WTC11 (cell line): Measurements from ENCODE around the gene MAPT. TPM values are rescaled to one million over a fixed set of nuclear protein-coding genes. Genes with fewer than 3 reads are reported as not detected.

Experiments
- ATAC-seq: fragments of 200-7000 bp; cut with Tn5 transposase; 2 replicates; pipeline ENCODE4 v1.10.0; 2021; ENCODE audit warnings: mild to moderate bottlenecking, moderate library complexity
- CTCF ChIA-PET: fragments of 300-600 bp; sonication (Branson Sonifier 250); formaldehyde crosslinking; loops from one replicate; lab custom pipeline; 2021; ENCODE audit warnings: antibody characterized with exemption; lab: Charles Lee
- POLR2A ChIA-PET: fragments of 350-600 bp; sonication (Branson Sonifier 250); formaldehyde crosslinking; loops from one replicate; lab custom pipeline; 2021; ENCODE audit warnings: antibody characterized with exemption; lab: Charles Lee
- DNase-seq: peaks from one replicate; pipeline ENCODE4 v3.0.0; 2021; ENCODE audit warnings: low spot score
- H3K27ac Mint-ChIP-seq: 2 replicates; pipeline ENCODE4 v1.8.0; 2021; ENCODE audit warnings: mixed read lengths
- H3K27me3 Mint-ChIP-seq: 2 replicates; pipeline ENCODE4 v1.8.0; 2021; ENCODE audit warnings: low read depth, mild to moderate bottlenecking, moderate library complexity, mixed read lengths
- H3K36me3 Mint-ChIP-seq: 2 replicates; pipeline ENCODE4 v1.8.0; 2021; ENCODE audit warnings: mixed read lengths
- H3K4me1 Mint-ChIP-seq: 2 replicates; pipeline ENCODE4 v1.8.0; 2022; ENCODE audit warnings: mixed read lengths
- H3K4me3 Mint-ChIP-seq: 2 replicates; pipeline ENCODE4 v1.8.0; 2021; ENCODE audit warnings: mild to moderate bottlenecking, moderate library complexity, mixed read lengths
- H3K9me3 Mint-ChIP-seq: 2 replicates; pipeline ENCODE4 v1.8.0; 2021; ENCODE audit warnings: mixed read lengths
- CREM ChIP-seq: sonication (generic); formaldehyde crosslinking; IDR thresholded peaks from 2 replicates; pipeline ENCODE4 v1.8.1; 2022; ENCODE audit warnings: mild to moderate bottlenecking, missing genetic modification reagents, moderate library complexity
- CTCF ChIP-seq: fragments of 200-600 bp; IDR thresholded peaks from 2 replicates; pipeline ENCODE4 v1.8.0; 2022; ENCODE audit warnings: antibody characterized with exemption
- ELF4 ChIP-seq: sonication (generic); formaldehyde crosslinking; IDR thresholded peaks from 2 replicates; pipeline ENCODE4 v1.8.1; 2022; ENCODE audit warnings: low read depth, mild to moderate bottlenecking, moderate library complexity, missing genetic modification reagents
- FOXP4 ChIP-seq: sonication (generic); formaldehyde crosslinking; IDR thresholded peaks from 2 replicates; pipeline ENCODE4 v1.8.0; 2022; ENCODE audit warnings: mild to moderate bottlenecking, missing genetic modification reagents
- GABPB1 ChIP-seq: sonication (generic); formaldehyde crosslinking; IDR thresholded peaks from 2 replicates; pipeline ENCODE4 v1.8.1; 2023; ENCODE audit warnings: mild to moderate bottlenecking, missing genetic modification reagents
- HMGA2 ChIP-seq: fragments of 250-450 bp; sonication (Bioruptor Pico); IDR thresholded peaks from 2 replicates; pipeline ENCODE4 v1.4.0; 2021; ENCODE audit warnings: mild to moderate bottlenecking, moderate library complexity
- HMGXB4 ChIP-seq: sonication (generic); formaldehyde crosslinking; IDR thresholded peaks from 2 replicates; pipeline ENCODE4 v1.8.1; 2023; ENCODE audit warnings: mild to moderate bottlenecking, moderate library complexity, missing genetic modification reagents
- IRF2 ChIP-seq: sonication (generic); formaldehyde crosslinking; IDR thresholded peaks from 2 replicates; pipeline ENCODE4 v1.8.0; 2022; ENCODE audit warnings: low read depth, missing genetic modification reagents, borderline replicate concordance
- JAZF1 ChIP-seq: fragments of 250-450 bp; sonication (Bioruptor Pico); IDR thresholded peaks from 2 replicates; pipeline ENCODE4 v1.9.0; 2021; ENCODE audit warnings: moderate library complexity, mild to moderate bottlenecking, inconsistent platforms
- NR1H2 ChIP-seq: sonication (generic); formaldehyde crosslinking; IDR thresholded peaks from 2 replicates; pipeline ENCODE4 v1.9.0; 2021; ENCODE audit warnings: mild to moderate bottlenecking, moderate library complexity, missing genetic modification reagents
- NR3C1 ChIP-seq: sonication (generic); formaldehyde crosslinking; conservative IDR thresholded peaks from 2 replicates; pipeline ENCODE4 v1.8.1; 2023; ENCODE audit warnings: low read depth, mild to moderate bottlenecking, missing genetic modification reagents
- RORB ChIP-seq: fragments of 250-450 bp; sonication (Bioruptor Pico); IDR thresholded peaks from 2 replicates; pipeline ENCODE4 v1.9.0; 2021; ENCODE audit warnings: mild to moderate bottlenecking
- SMAD4 ChIP-seq: sonication (generic); formaldehyde crosslinking; IDR thresholded peaks from 2 replicates; pipeline ENCODE4 v1.8.0; 2022; ENCODE audit warnings: mild to moderate bottlenecking, missing genetic modification reagents
- TP53 ChIP-seq: sonication (generic); formaldehyde crosslinking; IDR thresholded peaks from 2 replicates; pipeline ENCODE4 v1.8.1; 2023; ENCODE audit warnings: mild to moderate bottlenecking, missing genetic modification reagents
- ZBTB21 ChIP-seq: sonication (generic); formaldehyde crosslinking; IDR thresholded peaks from 2 replicates; pipeline ENCODE4 v1.8.1; 2023; ENCODE audit warnings: mild to moderate bottlenecking, missing genetic modification reagents, borderline replicate concordance
- ZMAT4 ChIP-seq: fragments of 250-450 bp; sonication (Bioruptor Pico); IDR thresholded peaks from 2 replicates; pipeline ENCODE4 v1.9.0; 2021; ENCODE audit warnings: mild to moderate bottlenecking
- ZNF121 ChIP-seq: sonication (generic); formaldehyde crosslinking; IDR thresholded peaks from 2 replicates; pipeline ENCODE4 v1.8.0; 2023; ENCODE audit warnings: missing genetic modification reagents
- ZNF138 ChIP-seq: sonication (generic); formaldehyde crosslinking; conservative IDR thresholded peaks from 2 replicates; pipeline ENCODE4 v1.8.1; 2022; ENCODE audit warnings: mild to moderate bottlenecking, moderate library complexity, missing genetic modification reagents
- ZNF219 ChIP-seq: sonication (generic); formaldehyde crosslinking; IDR thresholded peaks from 2 replicates; pipeline ENCODE4 v1.8.0; 2023; ENCODE audit warnings: missing genetic modification reagents, mild to moderate bottlenecking, borderline replicate concordance
- ZNF281 ChIP-seq: sonication (generic); formaldehyde crosslinking; IDR thresholded peaks from 2 replicates; pipeline ENCODE4 v1.8.0; 2023; ENCODE audit warnings: mild to moderate bottlenecking, missing genetic modification reagents
- ZNF423 ChIP-seq: fragments of 250-450 bp; sonication (Bioruptor Pico); IDR thresholded peaks from 2 replicates; pipeline ENCODE4 v2.1.2; 2022; ENCODE audit warnings: mild to moderate bottlenecking, moderate library complexity
- ZNF671 ChIP-seq: fragments of 250-450 bp; sonication (Bioruptor Pico); IDR thresholded peaks from 2 replicates; pipeline ENCODE4 v1.8.0; 2021; ENCODE audit warnings: mild to moderate bottlenecking
- total RNA-seq: library from RNA; stranded (reverse); gene quantifications from 3 replicates; pipeline ENCODE4 v1.2.3, GENCODE V29; 2021

MAPT gene
- total RNA-seq, 1 experiment from 2014 or later, result 2.2 TPM

- DNase-seq, result no peak
- Mint-ChIP-seq H3K36me3 (no peaks in the 10 kb centered on the region), H3K27ac (no peak overlapping the region), H3K9me3 (no peaks in the 10 kb centered on the region), H3K27me3 (no peaks in the 10 kb centered on the region), H3K4me3 (no peak overlapping the region), H3K4me1 (no peaks in the 10 kb centered on the region)
- ATAC-seq, result no peak
- TF ChIP-seq GABPB1 (CRISPR knock-in tag) (no peak), CTCF (no peak), CREM (no peak), ZNF121 (CRISPR knock-in tag) (no peak), ZBTB21 (CRISPR knock-in tag) (no peak), NR1H2 (CRISPR knock-in tag) (no peak), NR3C1 (CRISPR knock-in tag) (no peak)
- ChIA-PET POLR2A (no interaction called here), CTCF (no interaction called here)
Measured at GRCh38 chr17:45977976-45978626, 83.7 kb downstream of the MAPT start.

GRCh38 chr17:45979137-45979536, 84.8 kb downstream of the MAPT start:
- Mint-ChIP-seq H3K27me3 (no peaks in the 10 kb centered on the region), H3K4me1 (0 out of 2 replicates have a peak, but pooled peaks cover 2% of the 10 kb centered on the region), H3K4me3 (no peak overlapping the region), H3K9me3 (no peaks in the 10 kb centered on the region), H3K36me3 (no peaks in the 10 kb centered on the region), H3K27ac (no peak overlapping the region)
- TF ChIP-seq ZNF423 (CRISPR knock-in tag) (no peak), ZNF121 (CRISPR knock-in tag) (no peak), HMGA2 (CRISPR knock-in tag) (no peak), RORB (CRISPR knock-in tag) (no peak), IRF2 (CRISPR knock-in tag) (no peak), ZNF671 (CRISPR knock-in tag) (no peak), HMGXB4 (CRISPR knock-in tag) (no peak), FOXP4 (no peak), ELF4 (CRISPR knock-in tag) (no peak), JAZF1 (no peak)
- CTCF ChIA-PET, result interaction anchor here (0.8 to 2.1 kb wide), 2 partner anchors 8 to 11 kb away, joined by 3 to 14 read pairs; no protein-coding TSS in a partner anchor
- ATAC-seq, result no peak
- POLR2A ChIA-PET, result no interaction called here
- DNase-seq, result no peak

GRCh38 chr17:45980855-45981254, 86.5 kb downstream of the MAPT start:
- ATAC-seq (no peak; the same call in 1 of the 2 replicates), DNase-seq (no peak)
- H3K36me3 Mint-ChIP-seq, result no peaks in the 10 kb centered on the region
- no peaks in the 10 kb centered on the region for H3K9me3 Mint-ChIP-seq
- POLR2A ChIA-PET, result no interaction called here
- no peaks in the 10 kb centered on the region for H3K27me3 Mint-ChIP-seq
- CTCF ChIA-PET, result interaction anchor here (0.8 to 2.1 kb wide), 3 partner anchors 9 to 32 kb away, joined by 3 to 14 read pairs (median 3); no protein-coding TSS in a partner anchor
- no peak overlapping the region for H3K27ac Mint-ChIP-seq
- H3K4me3 Mint-ChIP-seq, result no peak overlapping the region
- H3K4me1 Mint-ChIP-seq, result 0 out of 2 replicates have a peak, but pooled peaks cover 3% of the 10 kb centered on the region
- TF ChIP-seq TP53 (no peak), ZNF121 (CRISPR knock-in tag) (no peak), ZNF138 (CRISPR knock-in tag) (no peak), SMAD4 (no peak), ZNF281 (CRISPR knock-in tag) (no peak), ZMAT4 (CRISPR knock-in tag) (no peak), IRF2 (CRISPR knock-in tag) (no peak), ZNF219 (CRISPR knock-in tag) (no peak), FOXP4 (no peak)
